Measurements from ENCODE around the gene ATP8B4.

DNA sequence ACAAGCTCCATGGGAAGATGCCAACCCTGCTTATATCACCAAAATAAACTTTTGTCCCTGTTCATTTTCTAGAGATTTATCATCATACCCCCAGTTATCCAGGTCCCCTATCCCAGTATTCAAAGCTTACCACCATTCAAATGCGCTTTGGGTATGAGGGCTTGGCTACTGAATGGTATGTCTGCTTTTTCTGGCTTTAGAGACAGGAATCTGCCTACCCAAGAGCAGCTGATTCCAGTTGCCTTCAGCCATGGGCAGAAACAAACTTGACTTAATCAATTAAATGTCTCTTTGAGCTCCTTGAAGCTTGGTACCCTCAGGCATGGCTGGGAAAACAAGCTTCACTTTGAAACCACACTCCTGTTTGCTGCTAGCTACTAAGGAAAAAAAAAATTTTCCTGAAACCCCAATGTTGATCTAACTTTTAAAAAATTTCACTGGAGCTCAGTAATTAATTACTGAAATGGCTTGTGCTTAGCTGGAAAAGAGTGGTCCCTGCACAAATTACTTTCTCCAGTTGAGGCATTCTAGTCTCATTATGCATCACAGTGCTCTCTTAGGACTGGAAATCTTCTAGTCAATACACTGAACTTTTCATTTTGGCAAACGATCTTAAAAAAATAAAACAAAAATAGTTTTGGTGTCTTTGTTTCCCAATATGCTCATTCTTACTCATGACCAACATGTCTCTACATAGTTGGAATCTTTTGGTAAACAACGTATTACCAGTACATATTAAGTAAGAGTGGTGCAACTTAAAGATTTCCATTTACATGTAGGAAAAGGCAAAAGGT, 255.4 kb downstream of the ATP8B4 start:
- TF ChIP-seq, protein P1, sequence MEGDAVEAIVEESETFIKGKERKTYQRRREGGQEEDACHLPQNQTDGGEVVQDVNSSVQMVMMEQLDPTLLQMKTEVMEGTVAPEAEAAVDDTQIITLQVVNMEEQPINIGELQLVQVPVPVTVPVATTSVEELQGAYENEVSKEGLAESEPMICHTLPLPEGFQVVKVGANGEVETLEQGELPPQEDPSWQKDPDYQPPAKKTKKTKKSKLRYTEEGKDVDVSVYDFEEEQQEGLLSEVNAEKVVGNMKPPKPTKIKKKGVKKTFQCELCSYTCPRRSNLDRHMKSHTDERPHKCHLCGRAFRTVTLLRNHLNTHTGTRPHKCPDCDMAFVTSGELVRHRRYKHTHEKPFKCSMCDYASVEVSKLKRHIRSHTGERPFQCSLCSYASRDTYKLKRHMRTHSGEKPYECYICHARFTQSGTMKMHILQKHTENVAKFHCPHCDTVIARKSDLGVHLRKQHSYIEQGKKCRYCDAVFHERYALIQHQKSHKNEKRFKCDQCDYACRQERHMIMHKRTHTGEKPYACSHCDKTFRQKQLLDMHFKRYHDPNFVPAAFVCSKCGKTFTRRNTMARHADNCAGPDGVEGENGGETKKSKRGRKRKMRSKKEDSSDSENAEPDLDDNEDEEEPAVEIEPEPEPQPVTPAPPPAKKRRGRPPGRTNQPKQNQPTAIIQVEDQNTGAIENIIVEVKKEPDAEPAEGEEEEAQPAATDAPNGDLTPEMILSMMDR (conservative IDR thresholded peaks at IDR 0.05; ENCODE audit: low read depth, low read length), result no peak
- TF ChIP-seq EZH2 (IDR thresholded peaks at IDR 0.05; ENCODE audit: low read length, unreplicated experiment) (no peak), EZH2phosphoT487 (IDR thresholded peaks at IDR 0.05; ENCODE audit: borderline replicate concordance, low read length) (no peak)

Data from PC-3 (cell line).